GF-D8 (cell line): ENCODE measurements around the gene PAIP2B.
A peak's percentile ranks its signal among the peaks of the same experiment; 100 is the strongest.
"Not testable (repeated sequence)": the region's sequence is repeated elsewhere in the genome, so short reads cannot be mapped to it uniquely, and the experiment has no call there.

ENCODE experiments used
- DNase-seq: peaks from one replicate; lab custom pipeline; 2025; lab: John Stamatoyannopoulos, UW

PAIP2B gene, protein sequence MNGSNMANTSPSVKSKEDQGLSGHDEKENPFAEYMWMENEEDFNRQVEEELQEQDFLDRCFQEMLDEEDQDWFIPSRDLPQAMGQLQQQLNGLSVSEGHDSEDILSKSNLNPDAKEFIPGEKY

DNA sequence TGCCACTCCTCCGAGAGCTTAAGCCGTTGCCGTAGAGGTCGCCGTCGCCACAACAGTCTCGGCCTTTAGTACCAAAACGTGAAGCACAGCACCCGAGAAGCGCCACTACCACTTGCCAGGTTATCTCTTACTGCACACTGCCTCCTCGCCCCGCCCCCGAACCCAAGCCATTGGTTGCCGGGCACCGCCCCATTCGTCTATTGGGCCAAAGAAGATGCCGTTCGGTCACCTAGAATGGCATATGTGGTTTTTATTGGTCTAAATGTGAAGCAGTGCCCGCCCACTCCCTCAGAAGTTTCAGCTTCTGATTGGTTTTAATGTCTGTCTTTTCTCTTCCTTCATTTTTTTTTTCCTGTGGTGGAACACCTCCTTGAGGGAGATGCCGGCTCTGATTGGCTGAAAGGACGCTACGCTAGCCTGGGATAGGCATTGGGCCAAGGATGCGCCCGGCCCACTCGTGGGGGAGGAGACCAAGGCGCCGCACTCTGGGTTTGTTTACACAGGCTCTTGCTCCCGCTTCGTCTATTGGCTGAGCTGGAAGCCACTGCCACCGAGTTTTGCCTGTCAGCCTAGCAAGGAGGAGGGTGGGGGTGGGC is at the start of gene PAIP2B:
Gene PAIP2B, minus strand, starts transcription at position 139 of the 596 bp plus-strand sequence. CDS start 24,514 bp downstream, outside the sequence.
- peak; percentile 78 for DNase-seq

DNA sequence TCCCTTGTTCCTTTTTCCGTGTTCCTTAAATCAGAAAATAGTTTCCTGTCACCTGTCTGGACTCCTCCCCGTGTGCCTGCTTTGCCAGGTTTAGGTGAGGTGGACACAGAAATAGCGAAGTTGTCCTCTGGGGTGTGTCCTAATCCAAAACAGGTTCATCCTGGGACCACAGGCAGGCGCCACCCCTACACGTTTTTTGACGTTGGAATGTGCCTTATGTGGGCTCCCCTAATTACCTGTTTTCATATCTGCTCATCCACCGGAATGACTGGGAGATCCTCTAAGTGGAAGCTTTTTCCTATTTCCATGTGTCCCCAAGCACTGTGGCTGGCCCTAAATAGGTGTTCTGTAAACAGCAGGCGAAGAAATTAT is 49.0 kb upstream of the PAIP2B start:
- DNase-seq, result no peak

DNA sequence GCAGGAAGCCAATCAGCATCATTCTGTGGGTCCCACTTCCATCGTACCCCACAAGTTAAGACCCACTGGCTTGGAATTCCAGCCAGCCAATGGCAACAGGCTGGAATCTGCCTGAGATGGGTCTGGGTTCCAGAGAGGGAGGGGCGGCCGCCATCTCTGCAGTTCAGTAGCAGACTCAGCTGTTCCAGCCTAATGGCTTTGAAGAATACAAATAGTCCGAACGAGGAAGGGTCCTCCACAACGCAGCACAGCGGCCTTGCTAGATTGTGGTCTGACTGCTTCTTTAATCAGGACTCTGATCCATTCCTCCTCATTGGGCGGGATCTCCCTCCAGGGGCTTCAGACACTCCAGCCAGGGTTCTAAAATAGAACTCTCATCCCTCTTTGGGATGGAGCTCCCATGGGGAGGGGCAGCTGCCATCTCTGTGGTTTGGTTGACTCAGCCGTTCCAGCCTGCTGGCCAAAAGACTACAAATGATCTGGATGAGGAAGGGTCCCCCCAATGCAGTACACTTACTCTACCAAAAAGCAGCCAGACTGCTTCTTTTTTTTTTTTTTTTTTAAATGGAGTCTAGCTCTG is 42.7 kb upstream of the PAIP2B start:
- DNase-seq, result no peak

DNA sequence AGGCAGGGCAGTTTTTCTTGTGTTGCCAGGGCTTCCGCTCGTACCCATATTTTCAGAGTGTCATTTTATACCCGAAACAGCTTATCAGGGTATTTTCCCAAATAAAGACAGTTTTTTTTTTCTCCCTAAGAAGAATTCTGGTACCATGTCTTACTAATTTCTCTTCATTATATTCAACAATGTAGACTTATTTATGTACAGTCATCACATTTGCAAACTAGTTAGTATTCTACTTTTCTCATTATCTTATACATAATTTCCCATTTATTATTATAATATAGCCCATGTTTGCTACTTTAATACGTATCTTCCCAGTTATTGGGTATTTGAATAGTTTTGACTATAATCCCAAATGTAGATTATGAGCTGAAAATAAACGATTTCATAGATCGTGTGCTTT is 36.5 kb upstream of the PAIP2B start:
- DNase-seq, result no peak

DNA sequence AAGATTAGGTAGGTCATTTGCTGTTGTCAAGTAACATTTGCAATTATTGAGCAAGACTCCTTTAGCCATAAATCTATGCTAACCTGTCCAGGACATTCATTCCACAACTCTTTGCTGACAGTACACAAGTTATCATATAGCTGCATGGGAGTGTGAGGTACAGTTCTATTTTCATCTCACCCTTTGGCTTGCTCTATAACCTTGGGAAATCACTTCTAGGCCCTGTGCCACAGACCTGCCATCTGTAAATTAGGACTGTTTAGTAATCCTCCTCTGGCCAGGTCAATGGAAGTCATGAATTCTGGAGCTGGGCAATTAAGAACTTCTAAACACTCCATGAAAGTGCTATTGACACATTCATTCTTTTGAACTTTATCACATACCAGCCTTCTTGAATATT is 34.6 kb upstream of the PAIP2B start:
- no peak for DNase-seq

DNA sequence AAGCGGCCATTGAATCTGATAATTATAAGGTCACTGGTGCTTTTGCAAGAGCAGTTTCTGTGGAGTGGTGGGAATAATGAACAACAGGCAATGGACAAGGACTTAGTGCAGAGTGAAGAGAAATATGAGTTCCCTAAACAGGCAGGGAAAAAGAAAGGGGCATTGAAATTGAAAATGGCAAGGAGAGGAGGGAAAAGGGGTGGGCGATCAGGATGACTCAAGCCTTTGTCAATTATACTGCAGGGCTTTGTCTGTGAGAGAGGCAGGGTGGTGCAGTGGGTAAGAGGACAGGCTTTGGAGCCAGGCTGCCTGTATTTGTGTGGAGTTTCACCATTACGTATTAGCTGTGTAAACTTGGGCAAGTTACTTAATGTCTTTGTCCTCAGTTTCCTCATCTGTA is 29.5 kb upstream of the PAIP2B start:
- DNase-seq, result no peak

DNA sequence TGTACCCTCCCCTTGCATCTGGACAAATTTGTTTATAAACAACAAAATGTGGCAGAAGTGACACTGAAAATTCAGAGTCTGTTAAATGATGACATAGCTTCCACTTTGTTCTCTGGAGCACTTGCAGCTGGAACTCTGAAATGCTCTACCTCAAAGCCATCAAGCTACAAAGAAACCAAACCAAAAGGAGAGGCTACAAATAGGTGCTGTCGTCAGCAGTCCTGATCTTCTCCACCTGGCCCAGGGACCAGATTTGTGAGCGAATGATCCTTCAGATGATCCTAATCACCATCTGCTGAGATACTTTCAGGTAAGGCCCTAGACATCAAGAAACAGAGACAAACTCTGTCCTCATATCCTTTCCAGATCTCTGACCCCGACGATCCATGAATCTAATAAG is 27.9 kb upstream of the PAIP2B start:
- DNase-seq, result no peak

DNA sequence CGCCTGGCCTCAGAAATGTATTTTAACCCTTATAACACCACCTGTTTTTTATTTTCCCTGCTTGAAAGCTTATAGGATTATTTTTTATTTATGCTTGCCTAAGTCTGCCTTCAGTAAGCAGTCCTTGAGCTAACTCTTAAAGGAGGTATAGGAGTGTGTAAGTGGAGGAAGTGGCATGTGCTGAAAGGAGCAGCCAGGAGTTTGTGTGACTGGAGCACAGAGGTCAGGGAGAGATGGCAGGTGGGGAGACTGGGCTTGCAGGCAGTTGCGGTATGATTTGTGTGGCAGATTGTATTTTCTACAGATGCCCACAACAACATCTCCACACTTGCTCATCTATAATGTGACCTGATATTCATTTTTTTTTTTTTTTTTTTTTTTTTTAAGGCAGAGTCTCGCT is 27.2 kb upstream of the PAIP2B start:
- no peak for DNase-seq

DNA sequence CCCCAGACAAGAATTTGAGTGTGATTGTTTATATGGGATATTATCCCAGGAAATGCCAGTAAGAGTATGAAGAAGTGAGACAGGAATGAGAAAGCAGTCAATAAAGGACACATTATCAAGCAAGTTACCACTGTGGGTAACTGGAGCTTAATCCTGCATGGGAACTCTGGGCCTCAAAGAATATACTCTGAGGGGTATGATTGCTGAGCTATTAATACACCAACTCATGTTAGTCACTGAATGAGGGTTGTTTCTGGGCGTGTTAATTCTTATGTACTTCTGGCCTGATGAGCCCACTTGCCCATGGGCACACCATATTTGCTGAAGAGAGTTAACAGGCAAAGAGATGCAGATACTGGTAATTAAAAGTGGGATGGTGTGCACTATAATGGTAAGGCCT is 26.6 kb upstream of the PAIP2B start:
- no peak for DNase-seq

DNA sequence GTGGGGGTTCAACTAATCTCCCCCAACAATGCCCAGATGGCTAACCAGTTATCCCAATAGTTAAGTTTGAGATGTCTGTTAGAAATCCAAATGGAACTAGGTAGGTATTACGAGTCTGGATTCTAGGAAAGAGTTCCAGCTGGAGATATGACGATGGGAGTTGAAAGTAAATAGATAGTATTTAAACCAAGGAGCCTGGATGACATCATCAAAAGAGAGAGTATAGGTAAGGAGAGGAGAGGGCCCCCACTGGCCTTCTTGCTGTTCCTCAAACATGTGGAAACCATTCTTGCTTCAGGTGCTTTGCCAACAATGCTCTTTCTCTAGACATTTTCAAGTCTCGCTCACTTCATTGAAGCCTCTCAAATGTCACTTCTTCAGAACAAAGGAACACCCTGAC is 26.0 kb upstream of the PAIP2B start:
- no peak for DNase-seq

DNA sequence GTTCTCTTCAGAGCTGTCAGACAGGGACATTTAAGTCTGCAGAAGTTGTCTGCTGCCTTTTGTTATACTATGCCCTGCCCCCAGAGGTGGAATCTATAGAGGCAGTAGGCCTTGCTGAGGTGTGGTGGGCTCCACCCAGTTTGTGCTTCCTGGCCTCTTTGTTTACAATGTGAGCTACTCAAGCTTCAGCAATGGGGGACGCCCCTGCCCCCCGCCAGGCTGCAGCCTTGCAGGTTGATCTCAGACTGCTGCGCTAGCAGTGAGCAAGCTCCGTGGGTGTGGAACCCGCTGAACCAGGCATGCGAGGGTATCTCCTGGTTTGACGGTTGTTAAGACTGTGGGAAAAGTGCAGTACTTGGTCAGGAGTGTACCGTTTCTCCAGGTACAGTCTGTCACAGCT is 24.0 kb upstream of the PAIP2B start:
- DNase-seq, result no peak

DNA sequence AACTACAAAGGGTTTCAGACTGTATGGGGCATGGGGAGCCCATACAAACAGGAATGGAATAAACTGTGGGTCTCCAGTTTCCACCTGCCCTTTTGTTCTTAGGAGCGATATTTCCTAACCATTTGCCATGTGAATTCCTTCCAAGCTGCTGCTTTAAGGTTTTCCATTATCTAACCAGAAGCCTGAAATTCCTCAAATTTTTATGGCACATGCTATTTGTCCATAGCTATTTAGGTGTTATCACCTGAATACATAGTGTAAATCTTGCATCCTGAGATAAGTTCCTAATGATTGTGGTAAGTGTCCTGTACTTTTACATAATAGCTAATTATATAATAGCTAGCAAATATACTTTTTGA is 17.4 kb upstream of the PAIP2B start:
- DNase-seq, result no peak

DNA sequence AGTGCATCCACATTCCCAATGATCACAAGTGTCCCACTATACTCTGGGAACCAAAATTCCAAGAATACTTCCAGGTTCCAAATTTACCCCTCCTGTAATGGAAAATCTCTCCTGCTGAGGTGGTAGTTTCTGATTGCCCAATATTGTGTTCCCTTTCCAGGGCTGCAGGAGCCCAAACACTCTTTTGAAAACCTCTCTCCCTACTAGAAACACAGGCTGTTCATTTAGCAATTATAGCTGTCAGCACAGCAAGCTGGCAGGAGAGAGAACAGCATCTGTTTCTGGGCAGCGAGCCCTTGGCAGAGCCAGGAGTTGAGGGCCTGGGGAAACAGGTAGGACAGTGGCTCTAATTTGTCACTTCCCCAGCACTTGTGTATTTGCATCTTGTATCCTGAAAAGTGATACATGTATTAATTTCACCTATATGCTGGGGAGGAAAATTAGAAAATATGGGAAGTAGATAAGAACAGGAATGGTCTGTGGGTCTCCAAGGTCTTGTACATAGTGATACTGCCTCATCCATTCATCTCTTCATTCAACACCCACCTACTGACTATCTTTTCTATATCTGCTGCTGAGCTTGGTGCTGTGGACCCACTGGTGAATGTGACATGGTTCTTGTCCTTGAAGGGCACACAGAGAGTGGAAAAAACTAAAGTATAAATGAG is 16.9 kb upstream of the PAIP2B start:
- DNase-seq, result no peak

DNA sequence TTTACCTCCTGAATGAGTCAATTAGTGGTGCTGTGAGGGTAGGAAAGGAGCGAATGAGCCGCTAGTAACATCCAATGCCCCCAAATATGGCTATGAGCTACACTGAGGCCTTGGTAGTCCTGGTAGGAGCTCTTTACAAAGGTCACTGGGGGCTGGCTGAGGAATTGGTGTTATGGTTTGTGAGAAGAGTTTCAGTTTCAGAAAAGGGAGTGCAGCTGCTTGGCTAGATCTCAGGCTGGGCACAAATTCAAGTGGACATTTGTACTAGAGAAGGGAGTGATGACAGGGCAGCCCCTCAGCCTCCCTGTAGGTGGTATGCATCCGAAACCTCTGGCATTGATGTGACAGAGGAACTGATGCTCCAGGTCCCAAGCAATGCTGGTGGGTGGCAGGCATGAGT is 13.9 kb upstream of the PAIP2B start:
- DNase-seq, result no peak

DNA sequence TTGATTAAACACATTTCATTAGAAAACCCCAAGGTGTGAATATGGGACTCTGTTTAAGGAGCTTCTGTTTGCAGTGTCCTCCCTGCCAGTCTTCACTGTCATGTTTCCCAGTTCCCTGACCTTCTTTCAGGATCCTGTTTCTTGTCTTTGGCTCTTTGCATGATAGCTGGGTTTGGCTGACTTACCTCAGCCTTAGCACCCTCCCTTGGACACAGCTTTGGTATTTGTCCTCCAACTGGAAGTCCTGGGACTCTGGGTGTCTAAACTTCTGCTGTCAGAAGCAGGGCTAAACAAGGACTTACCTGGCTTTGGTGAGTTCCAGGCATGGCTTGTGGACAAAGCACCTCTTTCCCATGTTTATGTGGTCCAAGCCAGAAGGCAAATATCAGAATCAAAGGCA is 11.2 kb upstream of the PAIP2B start:
- no peak for DNase-seq

DNA sequence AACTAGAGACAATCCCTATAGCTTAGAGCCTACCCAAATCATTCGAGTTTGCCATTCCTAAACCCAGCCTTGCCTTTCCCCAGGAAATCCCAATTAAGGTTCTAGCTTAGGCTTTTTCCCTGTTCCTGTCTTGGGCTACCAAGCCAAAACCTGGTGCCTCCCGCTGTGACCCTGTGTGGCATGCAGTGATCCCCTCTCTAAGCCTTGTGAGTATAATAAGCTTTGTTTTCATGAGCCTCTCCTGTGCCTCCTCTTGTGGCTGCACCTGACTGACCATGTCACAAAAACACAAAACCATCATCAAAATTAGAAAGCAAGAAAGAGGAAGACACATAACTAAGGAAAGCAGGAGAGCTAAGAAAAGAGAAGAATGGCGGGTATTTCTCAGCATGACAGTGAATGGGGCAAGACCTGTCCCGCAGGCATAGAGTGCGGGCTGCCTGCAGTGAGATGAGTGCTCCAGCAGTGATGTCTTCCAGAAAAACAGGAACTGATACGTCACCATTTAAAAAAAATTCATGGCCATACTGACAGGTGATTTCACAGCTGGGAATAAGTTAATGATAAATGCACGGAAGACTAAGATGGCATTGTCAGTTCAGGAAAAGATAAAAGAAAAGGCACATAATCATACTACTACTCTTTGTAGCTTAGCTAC is 9.2 kb upstream of the PAIP2B start:
- DNase-seq, result no peak

DNA sequence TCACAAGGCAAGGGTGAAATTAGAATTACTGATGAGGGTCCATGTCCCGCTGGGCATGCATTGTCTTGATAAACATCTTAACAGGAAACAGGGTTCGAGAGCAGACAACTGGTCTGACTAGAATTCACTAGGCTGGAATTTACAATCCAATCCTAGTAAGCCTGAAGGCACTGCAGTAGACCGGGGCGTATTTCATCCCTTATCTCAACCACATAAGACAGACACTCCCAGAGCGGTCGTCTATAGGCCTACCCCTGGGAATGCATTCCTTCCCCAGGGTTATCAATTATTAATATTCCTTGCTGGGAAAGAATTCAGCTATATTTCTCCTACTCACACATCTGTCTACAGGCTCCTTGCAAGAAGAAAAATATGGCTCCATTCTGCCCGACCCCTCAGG is 6.2 kb upstream of the PAIP2B start:
- not testable (repeated sequence) for DNase-seq

DNA sequence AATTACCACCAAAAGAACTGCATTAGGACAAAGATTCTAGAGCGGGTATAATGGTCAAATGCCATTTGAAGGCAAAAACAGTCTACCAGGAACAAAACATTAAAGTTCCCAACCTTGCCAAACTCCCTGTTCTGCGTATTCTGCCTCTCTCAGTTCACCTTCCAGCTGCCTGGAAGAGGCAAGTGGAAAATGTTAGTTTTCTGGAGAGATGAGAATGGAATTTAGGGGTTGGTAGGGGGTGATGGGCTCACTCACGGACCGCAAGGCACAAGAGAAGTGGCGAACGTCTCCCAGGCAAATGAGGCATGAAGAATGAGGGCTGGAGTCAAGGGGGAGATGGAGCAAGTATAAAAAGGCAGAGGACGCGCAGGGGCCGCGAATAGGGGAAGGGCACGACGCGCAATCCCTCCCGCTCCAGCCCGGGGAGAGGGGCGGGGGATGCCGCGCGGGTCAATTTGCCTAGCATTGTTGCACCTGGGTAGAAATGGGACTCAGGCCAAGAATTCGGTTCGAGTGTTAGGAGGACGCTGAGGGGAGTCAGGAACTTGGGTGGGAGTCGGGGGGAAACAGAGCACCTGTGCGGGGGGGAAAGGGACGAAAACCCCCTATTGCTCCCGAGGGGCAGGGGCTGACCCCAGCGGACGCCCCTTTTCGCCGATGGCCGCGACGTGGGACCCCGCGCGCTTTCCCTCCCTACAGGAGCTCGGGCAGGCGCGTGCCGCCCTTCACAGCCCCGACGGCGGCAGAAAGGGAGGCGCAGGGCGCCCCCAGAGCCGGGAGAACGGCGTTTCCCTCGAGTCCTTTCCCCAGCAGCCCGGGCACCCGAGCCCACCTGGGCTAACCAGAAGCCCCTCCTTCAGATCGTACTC is 573 bp downstream of the PAIP2B start:
- no peak for DNase-seq

DNA sequence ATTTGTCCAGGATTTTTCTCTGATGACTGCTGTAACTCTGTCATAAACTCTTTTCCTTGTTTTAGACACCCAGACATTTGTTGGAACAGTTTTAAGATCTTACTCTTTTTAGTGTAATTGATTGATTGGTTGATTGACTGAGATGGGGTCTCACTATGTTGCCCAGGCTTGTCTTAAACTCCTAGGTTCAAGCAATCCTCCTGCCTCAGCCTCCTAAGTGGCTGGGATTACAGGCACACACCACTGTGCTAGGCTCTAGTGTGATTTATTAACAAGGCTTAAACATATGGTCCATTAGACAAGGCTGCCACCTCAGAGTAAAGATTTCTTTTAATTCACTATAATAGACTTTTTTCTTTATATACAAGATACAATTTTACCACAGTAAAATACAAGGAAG is 2.0 kb downstream of the PAIP2B start:
- DNase-seq, result no peak

DNA sequence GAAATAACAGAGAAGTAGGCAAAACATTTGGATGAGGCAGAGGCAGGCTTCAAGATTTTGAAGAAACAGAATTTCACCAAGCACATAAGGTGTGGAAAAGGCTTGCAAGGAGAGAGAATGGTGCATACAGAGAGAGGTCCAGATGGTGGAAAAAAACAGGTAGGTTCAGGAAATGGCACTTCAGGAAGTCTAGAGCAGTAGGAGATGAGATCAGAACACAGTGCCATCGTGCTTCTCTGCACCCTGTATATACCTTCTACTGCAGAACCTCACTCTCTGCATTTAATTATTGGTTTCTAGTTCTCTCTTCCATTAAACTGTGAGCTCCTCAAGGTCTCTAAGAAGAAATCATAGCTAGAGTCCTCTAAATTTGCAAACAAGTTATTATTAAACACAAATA is 2.4 kb downstream of the PAIP2B start:
- no peak for DNase-seq

DNA sequence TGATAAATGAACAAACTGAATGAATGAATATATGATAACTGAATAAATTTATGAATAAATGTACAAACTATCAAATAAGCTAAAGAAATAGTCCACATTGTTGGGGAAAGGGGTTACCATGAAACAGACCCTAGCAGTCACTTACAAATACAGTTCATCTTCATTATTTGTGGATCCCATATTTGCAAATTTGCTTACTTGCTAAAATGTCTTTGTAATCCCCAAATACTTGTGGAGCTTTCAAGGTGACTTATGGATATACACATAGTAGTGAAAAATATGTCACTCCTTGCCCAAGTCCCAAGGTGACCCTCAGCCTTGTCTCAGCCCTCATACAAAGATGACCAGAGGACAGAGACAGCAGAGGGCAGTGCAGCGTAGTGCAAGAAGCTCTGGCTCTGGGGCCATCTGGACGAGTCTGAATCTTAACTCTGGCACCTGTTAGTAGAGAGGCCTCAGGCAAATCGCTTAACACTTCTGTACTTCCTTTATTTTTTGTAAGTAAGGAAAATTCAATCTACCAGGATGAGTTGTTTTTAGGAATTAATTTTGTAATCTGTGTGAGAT is 3.1 kb downstream of the PAIP2B start:
- DNase-seq, result peak; percentile 25

DNA sequence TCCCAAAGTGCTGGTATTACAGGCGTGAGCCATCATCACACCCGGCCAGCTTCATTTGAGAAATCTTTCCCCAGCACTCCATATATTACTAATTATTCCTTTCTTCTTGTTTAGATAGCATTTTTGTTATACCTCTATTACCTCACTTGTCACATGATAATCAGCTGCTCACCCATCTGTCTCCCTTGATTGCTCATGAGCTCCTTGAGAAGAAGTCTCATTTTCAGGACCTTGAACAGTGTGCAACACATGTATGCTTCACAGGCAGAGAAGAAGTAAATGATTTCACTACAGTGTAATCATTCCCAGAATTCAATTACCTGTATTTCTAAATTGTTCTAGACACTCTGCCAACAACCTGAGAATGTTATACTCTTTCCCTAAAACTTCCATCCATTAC is 6.2 kb downstream of the PAIP2B start:
- DNase-seq, result no peak
